Skeletal muscle satellite cell (primary cell): Measurements from ENCODE around the gene TNFAIP8L3. TPM values are rescaled to one million over a fixed set of nuclear protein-coding genes. Genes with fewer than 3 reads are reported as not detected.
"Not testable (repeated sequence)": the region's sequence is repeated elsewhere in the genome, so short reads cannot be mapped to it uniquely, and the experiment has no call there.

Experiments
- H3K27me3 ChIP-seq: 2 replicates; pipeline ENCODE4 v1.7.0; 2013; ENCODE audit warnings: low read length; ENCODE audit not compliant: control insufficient read depth, insufficient read depth
- H3K36me3 ChIP-seq: 2 replicates; pipeline ENCODE4 v1.7.0; 2013; ENCODE audit warnings: mild to moderate bottlenecking, control low read depth, low read length; ENCODE audit not compliant: insufficient read depth
- H3K4me1 ChIP-seq: 2 replicates; pipeline ENCODE4 v1.7.0; 2013; ENCODE audit warnings: low read length; ENCODE audit not compliant: control insufficient read depth, insufficient read depth
- H3K4me2 ChIP-seq: 2 replicates; pipeline ENCODE4 v1.7.0; 2013; ENCODE audit warnings: mild to moderate bottlenecking, low read length
- H3K4me3 ChIP-seq: 2 replicates; pipeline ENCODE4 v1.7.0; 2013; ENCODE audit warnings: low read length
- H3K9ac ChIP-seq: 2 replicates; pipeline ENCODE4 v1.7.0; 2013; ENCODE audit warnings: mild to moderate bottlenecking, low read depth, low read length, moderate library complexity
- H3K9me3 ChIP-seq: replicated peaks from 2 replicates; pipeline ENCODE4 v1.7.0; 2013; ENCODE audit warnings: mild to moderate bottlenecking, control low read depth, low read length
- total RNA-seq: library from RNA; depleted of rRNA; stranded (reverse); fragments of >200 nt; gene quantifications from 2 replicates; pipeline ENCODE4 v1.2.3, GENCODE V29; 2012; rRNA removed

Gene TNFAIP8L3
- total RNA-seq, result 20.5 and 28.4 TPM in 2 replicates

- Histone ChIP-seq H3K9me3 (no peaks in the 10 kb centered on the region), H3K4me2 (peak within 1 kb of the TSS; percentile 73), H3K4me1 (peaks cover 65% of the 10 kb centered on the region), H3K36me3 (peaks cover 5% of the 10 kb centered on the region), H3K4me3 (peak within 1 kb of the TSS; percentile 87), H3K27me3 (no peaks in the 10 kb centered on the region), H3K9ac (peak within 1 kb of the TSS; percentile 81)
Observed at GRCh38 chr15:51094606-51095569, at the start of gene TNFAIP8L3. Gene TNFAIP8L3 (minus strand): TSS chr15:51094906. CDS start chr15:51094595, 311 bp downstream.

GRCh38 chr15:51144021-51144532 lies 49.4 kb upstream of the TNFAIP8L3 start:
- H3K4me3 ChIP-seq, result no peak overlapping the region
- H3K9ac ChIP-seq, result no peak overlapping the region
- H3K27me3 ChIP-seq, result no peaks in the 10 kb centered on the region
- no peaks in the 10 kb centered on the region for H3K9me3 ChIP-seq
- no peaks in the 10 kb centered on the region for H3K36me3 ChIP-seq
- peak overlapping the region; percentile 53 for H3K4me2 ChIP-seq
- H3K4me1 ChIP-seq, result peaks cover 10% of the 10 kb centered on the region

- H3K4me3 ChIP-seq, result not testable (repeated sequence)
Observed at GRCh38 chr15:51140347-51140746, 45.6 kb upstream of the TNFAIP8L3 start.

GRCh38 chr15:51139091-51139490 lies 44.4 kb upstream of the TNFAIP8L3 start:
- H3K36me3 ChIP-seq, result no peaks in the 10 kb centered on the region
- peaks cover 3% of the 10 kb centered on the region for H3K4me1 ChIP-seq
- no peaks in the 10 kb centered on the region for H3K27me3 ChIP-seq

More at GRCh38 chr15:51140347-51140746, 45.6 kb upstream of the TNFAIP8L3 start:
- not testable (repeated sequence) for H3K27me3 ChIP-seq, H3K4me2 ChIP-seq, H3K36me3 ChIP-seq, H3K9me3 ChIP-seq, H3K9ac ChIP-seq
- peaks cover 10% of the 10 kb centered on the region for H3K4me1 ChIP-seq

GRCh38 chr15:51137880-51138430 lies 43.2 kb upstream of the TNFAIP8L3 start:
- Histone ChIP-seq H3K36me3 (no peaks in the 10 kb centered on the region), H3K9ac (no peak overlapping the region)

More at GRCh38 chr15:51139091-51139490, 44.4 kb upstream of the TNFAIP8L3 start:
- H3K9ac ChIP-seq, result no peak overlapping the region
- no peak overlapping the region for H3K4me2 ChIP-seq
- no peak overlapping the region for H3K4me3 ChIP-seq
- H3K9me3 ChIP-seq, result no peaks in the 10 kb centered on the region

GRCh38 chr15:51137024-51137423 lies 42.3 kb upstream of the TNFAIP8L3 start:
- no peak overlapping the region for H3K4me2 ChIP-seq
- H3K4me1 ChIP-seq, result peaks cover 20% of the 10 kb centered on the region
- no peaks in the 10 kb centered on the region for H3K9me3 ChIP-seq
- H3K4me3 ChIP-seq, result no peak overlapping the region
- no peaks in the 10 kb centered on the region for H3K36me3 ChIP-seq
- H3K9ac ChIP-seq, result no peak overlapping the region
- no peaks in the 10 kb centered on the region for H3K27me3 ChIP-seq

More at GRCh38 chr15:51137880-51138430, 43.2 kb upstream of the TNFAIP8L3 start:
- Histone ChIP-seq H3K4me2 (no peak overlapping the region), H3K4me3 (no peak overlapping the region), H3K9me3 (no peaks in the 10 kb centered on the region), H3K27me3 (no peaks in the 10 kb centered on the region), H3K4me1 (peaks cover 13% of the 10 kb centered on the region)

- Histone ChIP-seq H3K27me3 (no peaks in the 10 kb centered on the region), H3K4me1 (peaks cover 27% of the 10 kb centered on the region), H3K36me3 (no peaks in the 10 kb centered on the region), H3K9ac (no peak overlapping the region), H3K9me3 (no peaks in the 10 kb centered on the region), H3K4me3 (no peak overlapping the region), H3K4me2 (no peak overlapping the region)
Observed at GRCh38 chr15:51135276-51135675, 40.6 kb upstream of the TNFAIP8L3 start.

GRCh38 chr15:51134416-51135199 lies 39.9 kb upstream of the TNFAIP8L3 start:
- Histone ChIP-seq H3K36me3 (no peaks in the 10 kb centered on the region), H3K27me3 (no peaks in the 10 kb centered on the region), H3K9me3 (no peaks in the 10 kb centered on the region), H3K9ac (no peak overlapping the region), H3K4me1 (peaks cover 27% of the 10 kb centered on the region), H3K4me2 (no peak overlapping the region), H3K4me3 (no peak overlapping the region)

- no peaks in the 10 kb centered on the region for H3K27me3 ChIP-seq
- H3K9me3 ChIP-seq, result no peaks in the 10 kb centered on the region
- H3K4me2 ChIP-seq, result peak overlapping the region; percentile 22
- H3K36me3 ChIP-seq, result no peaks in the 10 kb centered on the region
- peaks cover 27% of the 10 kb centered on the region for H3K4me1 ChIP-seq
- H3K4me3 ChIP-seq, result no peak overlapping the region
- peak overlapping the region; percentile 8 for H3K9ac ChIP-seq
Observed at GRCh38 chr15:51133140-51133765, 38.5 kb upstream of the TNFAIP8L3 start.

- Histone ChIP-seq H3K36me3 (no peaks in the 10 kb centered on the region), H3K4me3 (no peak overlapping the region), H3K9ac (peak overlapping the region; percentile 42)
Observed at GRCh38 chr15:51132384-51133139, 37.9 kb upstream of the TNFAIP8L3 start.

More at GRCh38 chr15:51132384-51133139, 37.9 kb upstream of the TNFAIP8L3 start:
- peak overlapping the region; percentile 22 for H3K4me2 ChIP-seq
- no peaks in the 10 kb centered on the region for H3K9me3 ChIP-seq
- peaks cover 27% of the 10 kb centered on the region for H3K4me1 ChIP-seq
- no peaks in the 10 kb centered on the region for H3K27me3 ChIP-seq
